ENCODE measurements around the gene ZNF414. TPM values are rescaled to one million over a fixed set of nuclear protein-coding genes. Genes with fewer than 3 reads are reported as not detected.

Gene ZNF414
- total and polyA plus RNA-seq, 2 of the 4 experiments (the other 2 are of a cell fraction) = 3.2 to 14.2 TPM

DNA sequence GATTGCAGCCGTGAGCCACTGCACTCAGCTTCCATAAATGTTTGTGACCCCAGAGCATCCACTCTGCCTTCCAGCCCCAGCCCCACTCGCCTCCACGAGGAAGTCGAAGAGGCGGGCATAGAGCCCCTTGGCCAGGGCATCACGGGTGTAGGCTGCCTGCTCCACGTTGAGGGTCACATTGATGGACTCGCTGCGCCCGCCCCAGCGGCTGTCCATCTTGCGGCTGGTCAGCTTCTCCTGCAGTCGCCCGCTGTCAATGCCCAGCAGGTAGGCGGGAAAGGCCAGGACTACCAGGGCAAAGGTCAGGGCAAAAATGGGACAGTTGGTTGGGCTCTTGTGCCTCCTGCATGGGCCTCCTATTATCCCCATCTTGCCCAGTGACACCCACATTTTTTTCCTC, 36.1 kb upstream of the ZNF414 start:
- ChIA-PET POLR2A (ENCODE audit: unreplicated experiment) (no interaction called here), CTCF (no interaction called here)
- Histone ChIP-seq H3K9me3 (ENCODE audit: control insufficient read depth, insufficient read depth, low read length) (no peaks in the 10 kb centered on the region), H2BK120ac (ENCODE audit: low read depth, low read length) (no peak overlapping the region), H3K9me1 (ENCODE audit: insufficient read depth, low read length) (no peaks in the 10 kb centered on the region; the same call in 1 of the 2 replicates), H4K8ac (ENCODE audit: low read depth in 2 of 2, low read length in 2 of 2) (no peak overlapping the region), H2BK5ac (ENCODE audit: low read depth, low read length, poor library complexity, severe bottlenecking) (no peak overlapping the region), H4K5ac (ENCODE audit: low read depth, low read length) (no peak overlapping the region), H3K4me3 (ENCODE audit: insufficient read depth, low read depth, low read length) (no peak overlapping the region), H4K91ac (ENCODE audit: insufficient read depth, low read depth, low read length) (no peak overlapping the region), H3K9ac (ENCODE audit: low read depth, low read length) (no peak overlapping the region), H3K23ac (ENCODE audit: low read depth, low read length) (no peak overlapping the region), H3K27ac (ENCODE audit: insufficient read depth, low read length) (no peak overlapping the region), H3K79me1 (ENCODE audit: low read depth in 1 of 2, low read length in 2 of 2) (no peaks in the 10 kb centered on the region), H2AK9ac (replicated peaks; ENCODE audit: low read depth, low read length, poor library complexity) (no peak overlapping the region), H3K18ac (ENCODE audit: low read depth, low read length) (no peak overlapping the region), H3K27me3 (ENCODE audit: control insufficient read depth, insufficient read depth, low read length) (no peaks in the 10 kb centered on the region), H3K4me2 (ENCODE audit: low read depth, low read length) (no peak overlapping the region), H3K14ac (replicated peaks; ENCODE audit: low read depth, low read length) (no peak overlapping the region), H3K56ac (ENCODE audit: extremely low read depth, insufficient read depth, low read length) (no peak overlapping the region), H3K4ac (ENCODE audit: low read depth, low read length) (no peak overlapping the region), H3K4me1 (ENCODE audit: control insufficient read depth, insufficient read depth, low read length) (no peaks in the 10 kb centered on the region), H2BK15ac (ENCODE audit: low read depth, low read length) (no peak overlapping the region), H3K36me3 (ENCODE audit: control insufficient read depth, insufficient read depth, low read length) (peaks cover 21% of the 10 kb centered on the region), H4K20me1 (ENCODE audit: insufficient read depth, low read length) (no peaks in the 10 kb centered on the region), H2AK5ac (ENCODE audit: low read depth, low read length) (no peak overlapping the region), H2AFZ (replicated peaks; ENCODE audit: low read length, poor library complexity) (no peak overlapping the region), H2BK20ac (ENCODE audit: low read depth, low read length) (no peak overlapping the region)
- dilution Hi-C loops (cut with HindIII; ENCODE audit: low sequenced_read_pairs, unreplicated experiment) (no loop called here), intact Hi-C loops (cut with micrococcal nuclease) (no loop called here), in situ Hi-C loops (cut with MboI; ENCODE audit: low sequenced_read_pairs) (no loop called here)
- BruUV-seq (replicated peaks) = no TSS peak
- DNase-seq = no peak
- 98% methylated on average over 15 of the region's 15 CpGs; no CpG with 5 or more reads in 1 of the 2 experiments for WGBS, 2 experiments (ENCODE audit: extremely low coverage in 2 of 2, insufficient read length in 1 of 2)
- ATAC-seq (ENCODE audit: low read depth) = no peak
- TF ChIP-seq, protein P1, sequence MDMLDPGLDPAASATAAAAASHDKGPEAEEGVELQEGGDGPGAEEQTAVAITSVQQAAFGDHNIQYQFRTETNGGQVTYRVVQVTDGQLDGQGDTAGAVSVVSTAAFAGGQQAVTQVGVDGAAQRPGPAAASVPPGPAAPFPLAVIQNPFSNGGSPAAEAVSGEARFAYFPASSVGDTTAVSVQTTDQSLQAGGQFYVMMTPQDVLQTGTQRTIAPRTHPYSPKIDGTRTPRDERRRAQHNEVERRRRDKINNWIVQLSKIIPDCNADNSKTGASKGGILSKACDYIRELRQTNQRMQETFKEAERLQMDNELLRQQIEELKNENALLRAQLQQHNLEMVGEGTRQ (IDR thresholded peaks at IDR 0.05; ENCODE audit: low read depth, low read length) = no peak
- TF ChIP-seq MAZ (IDR thresholded peaks at IDR 0.05; ENCODE audit: borderline replicate concordance, low read depth, low read length) (no peak), NFE2L2 (IDR thresholded peaks at IDR 0.05; ENCODE audit: low read depth, low read length) (no peak), BHLHE40 (IDR thresholded peaks at IDR 0.05; ENCODE audit: low read depth, low read length) (no peak), RCOR1 (IDR thresholded peaks at IDR 0.05; ENCODE audit: insufficient replicate concordance, low read length) (no peak), CHD1 (IDR thresholded peaks at IDR 0.05; ENCODE audit: low read depth, low read length) (no peak), MAFK (IDR thresholded peaks at IDR 0.05; ENCODE audit: low read depth, low read length) (no peak), RFX5 (IDR thresholded peaks at IDR 0.05; ENCODE audit: low read depth, low read length) (no peak), SMC3 (IDR thresholded peaks at IDR 0.05; ENCODE audit: low read depth, low read length) (no peak), POLR2A (IDR thresholded peaks at IDR 0.05; ENCODE audit: low read depth, low read length) (no peak), CEBPB (IDR thresholded peaks at IDR 0.05; ENCODE audit: low read depth, low read length) (no peak), MXI1 (IDR thresholded peaks at IDR 0.05; ENCODE audit: borderline replicate concordance, low read depth, low read length) (no peak), FOS (IDR thresholded peaks at IDR 0.05; ENCODE audit: low read depth, low read length) (no peak)
- TF ChIP-seq, protein P2, sequence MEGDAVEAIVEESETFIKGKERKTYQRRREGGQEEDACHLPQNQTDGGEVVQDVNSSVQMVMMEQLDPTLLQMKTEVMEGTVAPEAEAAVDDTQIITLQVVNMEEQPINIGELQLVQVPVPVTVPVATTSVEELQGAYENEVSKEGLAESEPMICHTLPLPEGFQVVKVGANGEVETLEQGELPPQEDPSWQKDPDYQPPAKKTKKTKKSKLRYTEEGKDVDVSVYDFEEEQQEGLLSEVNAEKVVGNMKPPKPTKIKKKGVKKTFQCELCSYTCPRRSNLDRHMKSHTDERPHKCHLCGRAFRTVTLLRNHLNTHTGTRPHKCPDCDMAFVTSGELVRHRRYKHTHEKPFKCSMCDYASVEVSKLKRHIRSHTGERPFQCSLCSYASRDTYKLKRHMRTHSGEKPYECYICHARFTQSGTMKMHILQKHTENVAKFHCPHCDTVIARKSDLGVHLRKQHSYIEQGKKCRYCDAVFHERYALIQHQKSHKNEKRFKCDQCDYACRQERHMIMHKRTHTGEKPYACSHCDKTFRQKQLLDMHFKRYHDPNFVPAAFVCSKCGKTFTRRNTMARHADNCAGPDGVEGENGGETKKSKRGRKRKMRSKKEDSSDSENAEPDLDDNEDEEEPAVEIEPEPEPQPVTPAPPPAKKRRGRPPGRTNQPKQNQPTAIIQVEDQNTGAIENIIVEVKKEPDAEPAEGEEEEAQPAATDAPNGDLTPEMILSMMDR (conservative IDR thresholded peaks at IDR 0.05; ENCODE audit: low read depth, low read length) = no peak

Measured in IMR-90 (cell line).